ENCODE results near the gene TRIM59. TPM values are rescaled to one million over a fixed set of nuclear protein-coding genes. Genes with fewer than 3 reads are reported as not detected.

TRIM59 gene, protein sequence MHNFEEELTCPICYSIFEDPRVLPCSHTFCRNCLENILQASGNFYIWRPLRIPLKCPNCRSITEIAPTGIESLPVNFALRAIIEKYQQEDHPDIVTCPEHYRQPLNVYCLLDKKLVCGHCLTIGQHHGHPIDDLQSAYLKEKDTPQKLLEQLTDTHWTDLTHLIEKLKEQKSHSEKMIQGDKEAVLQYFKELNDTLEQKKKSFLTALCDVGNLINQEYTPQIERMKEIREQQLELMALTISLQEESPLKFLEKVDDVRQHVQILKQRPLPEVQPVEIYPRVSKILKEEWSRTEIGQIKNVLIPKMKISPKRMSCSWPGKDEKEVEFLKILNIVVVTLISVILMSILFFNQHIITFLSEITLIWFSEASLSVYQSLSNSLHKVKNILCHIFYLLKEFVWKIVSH
- 1 to 10 TPM; 2.7 to 7.0 (median 3.3) TPM for total RNA-seq

DNA sequence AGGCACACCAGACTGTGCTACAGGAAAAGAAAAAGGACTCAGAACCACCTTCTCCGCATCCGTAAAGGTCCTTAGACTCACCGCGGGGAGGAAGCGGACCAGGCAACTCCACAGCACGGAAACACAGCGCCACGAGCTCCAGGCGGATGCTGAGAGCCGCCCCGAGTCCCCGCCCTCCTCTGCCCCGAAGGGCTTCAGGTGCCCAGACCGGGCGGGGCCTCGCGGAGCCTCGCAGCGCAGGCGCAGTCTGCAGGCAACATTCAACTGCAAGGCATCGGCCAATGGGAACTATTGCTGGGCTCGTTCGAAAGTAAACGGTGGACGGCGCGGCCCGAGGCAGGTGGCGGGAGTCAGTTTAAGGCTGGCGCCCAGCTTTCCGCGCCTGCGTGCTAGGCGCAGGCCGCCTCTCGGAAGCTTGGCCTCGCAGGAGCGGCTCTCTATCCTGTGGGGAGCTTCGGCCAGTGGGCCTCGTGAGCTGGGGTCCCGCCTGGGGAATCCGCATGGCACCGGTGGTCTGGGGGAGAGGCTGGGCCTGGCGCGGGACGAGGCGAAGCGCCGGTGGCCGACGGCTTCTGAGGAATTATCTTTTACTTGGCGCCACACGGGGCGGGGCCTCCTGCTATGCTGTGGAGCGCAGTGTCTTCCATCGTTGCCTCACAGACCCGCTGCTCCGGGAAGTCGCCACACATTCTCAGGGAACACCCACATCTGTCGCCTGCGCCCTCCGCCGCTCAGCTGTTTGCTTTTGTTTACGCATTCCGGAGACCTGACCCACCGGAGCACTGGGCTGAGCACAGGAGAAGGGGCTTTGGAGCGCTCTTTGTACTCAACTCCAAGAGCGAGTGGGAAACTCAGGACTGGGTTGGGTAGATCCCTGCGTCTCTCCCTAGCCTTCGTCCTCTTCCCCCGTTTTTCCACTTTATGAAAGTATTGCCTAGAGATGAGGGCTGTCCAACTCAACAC, at the start of gene TRIM59:
Gene TRIM59, minus strand, starts transcription at position 151 of the 963 bp plus-strand sequence. CDS start 10,603 bp downstream, outside the sequence.
- intact Hi-C loops (cut with DNase I; ENCODE audit: low total_unique reads) = no loop called here
- WGBS, 2 donors = 17 to 27% methylated on average over 44 to 64 of the region's 71 CpGs
- DNase-seq (ENCODE audit: low spot score in 2 of 2) = peak; percentile 82 to 96
- H3K4me3 ChIP-seq (ENCODE audit: low read depth, poor library complexity, severe bottlenecking) = peak within 1 kb of the TSS; percentile 60
- TF ChIP-seq POLR2A (IDR thresholded peaks at IDR 0.05) = no peak

DNA sequence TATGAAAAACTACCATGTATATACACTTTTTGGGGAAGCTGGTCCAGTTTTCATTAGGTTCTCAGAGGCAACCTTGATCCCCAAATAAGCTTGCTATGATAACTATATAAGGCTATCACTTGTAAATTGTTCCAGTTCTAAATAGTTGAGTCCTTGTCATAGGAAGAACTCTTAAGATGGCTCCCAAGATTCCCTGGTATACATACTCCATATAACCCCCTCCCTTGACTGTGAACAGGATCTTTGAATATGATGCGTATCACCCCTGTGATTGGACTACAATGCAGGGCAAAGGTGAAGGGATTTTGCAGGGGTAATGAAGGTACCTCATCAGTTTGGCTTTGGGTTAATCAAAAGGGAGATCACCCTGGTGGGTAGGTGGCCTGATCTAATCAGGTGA, 48.6 kb upstream of the TRIM59 start:
- intact Hi-C loops (cut with DNase I; ENCODE audit: low total_unique reads) = no loop called here

DNA sequence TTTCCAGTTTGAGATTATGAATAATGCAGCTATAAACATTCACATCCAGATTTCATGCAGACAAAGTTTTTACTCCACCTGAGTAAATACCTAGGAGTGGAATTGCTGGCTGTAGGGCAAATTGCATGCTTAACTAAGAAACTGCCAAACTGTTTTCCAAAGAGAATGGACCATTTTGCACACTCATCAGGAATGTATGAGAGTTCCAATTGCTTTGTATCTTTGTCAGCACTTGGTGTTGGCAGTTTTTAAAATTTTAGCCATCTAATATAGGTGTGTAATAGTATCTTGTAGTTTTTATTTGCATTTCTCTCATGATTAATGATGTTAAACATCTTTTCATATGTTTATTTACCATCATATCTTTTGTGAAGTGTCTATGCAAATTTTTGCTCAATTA, 40.6 kb upstream of the TRIM59 start:
- TF ChIP-seq, protein P1, sequence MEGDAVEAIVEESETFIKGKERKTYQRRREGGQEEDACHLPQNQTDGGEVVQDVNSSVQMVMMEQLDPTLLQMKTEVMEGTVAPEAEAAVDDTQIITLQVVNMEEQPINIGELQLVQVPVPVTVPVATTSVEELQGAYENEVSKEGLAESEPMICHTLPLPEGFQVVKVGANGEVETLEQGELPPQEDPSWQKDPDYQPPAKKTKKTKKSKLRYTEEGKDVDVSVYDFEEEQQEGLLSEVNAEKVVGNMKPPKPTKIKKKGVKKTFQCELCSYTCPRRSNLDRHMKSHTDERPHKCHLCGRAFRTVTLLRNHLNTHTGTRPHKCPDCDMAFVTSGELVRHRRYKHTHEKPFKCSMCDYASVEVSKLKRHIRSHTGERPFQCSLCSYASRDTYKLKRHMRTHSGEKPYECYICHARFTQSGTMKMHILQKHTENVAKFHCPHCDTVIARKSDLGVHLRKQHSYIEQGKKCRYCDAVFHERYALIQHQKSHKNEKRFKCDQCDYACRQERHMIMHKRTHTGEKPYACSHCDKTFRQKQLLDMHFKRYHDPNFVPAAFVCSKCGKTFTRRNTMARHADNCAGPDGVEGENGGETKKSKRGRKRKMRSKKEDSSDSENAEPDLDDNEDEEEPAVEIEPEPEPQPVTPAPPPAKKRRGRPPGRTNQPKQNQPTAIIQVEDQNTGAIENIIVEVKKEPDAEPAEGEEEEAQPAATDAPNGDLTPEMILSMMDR (IDR thresholded peaks at IDR 0.05) = no peak
- TF ChIP-seq POLR2A (IDR thresholded peaks at IDR 0.05) = no peak
- intact Hi-C loops (cut with DNase I; ENCODE audit: low total_unique reads) = no loop called here
- no peak for DNase-seq (ENCODE audit: low spot score in 2 of 2)
- H3K4me3 ChIP-seq (ENCODE audit: low read depth, poor library complexity, severe bottlenecking) = no peak overlapping the region

More for the DNA sequence above, 48.6 kb upstream of the TRIM59 start:
- TF ChIP-seq, protein P1 (IDR thresholded peaks at IDR 0.05) = no peak
- no peak for TF ChIP-seq POLR2A (IDR thresholded peaks at IDR 0.05)
- DNase-seq (ENCODE audit: low spot score in 2 of 2) = no peak
- 100% methylated on average over 1 of the region's 1 CpG for WGBS, 2 donors
- no peak overlapping the region for H3K4me3 ChIP-seq (ENCODE audit: low read depth, poor library complexity, severe bottlenecking)

DNA sequence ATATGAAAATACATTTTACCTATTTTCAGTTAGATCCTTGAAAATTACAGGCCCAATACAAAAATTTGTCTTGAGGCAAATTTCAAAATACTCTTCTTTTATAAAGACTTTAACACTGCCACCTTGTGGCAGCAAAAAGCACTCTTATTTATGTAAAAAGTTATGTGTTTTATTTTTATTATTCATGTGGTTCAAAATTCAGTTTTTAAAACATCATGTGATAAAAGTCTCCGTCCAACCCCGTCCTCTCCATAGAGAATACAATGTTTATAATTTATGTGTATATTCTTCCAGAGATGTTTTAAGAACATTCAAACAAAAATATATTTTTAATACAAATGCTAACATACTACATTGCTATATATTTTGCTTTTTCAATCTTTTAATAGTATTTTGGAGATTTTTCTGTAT, 36.9 kb upstream of the TRIM59 start:
- DNase-seq (ENCODE audit: low spot score in 2 of 2) = no peak
- H3K4me3 ChIP-seq (ENCODE audit: low read depth, poor library complexity, severe bottlenecking) = no peak overlapping the region
- WGBS, 2 donors = 3 to 4% methylated on average over 2 of the region's 2 CpGs
- intact Hi-C loops (cut with DNase I; ENCODE audit: low total_unique reads) = no loop called here
- no peak for TF ChIP-seq POLR2A (IDR thresholded peaks at IDR 0.05)
- TF ChIP-seq, protein P1 (IDR thresholded peaks at IDR 0.05) = no peak

DNA sequence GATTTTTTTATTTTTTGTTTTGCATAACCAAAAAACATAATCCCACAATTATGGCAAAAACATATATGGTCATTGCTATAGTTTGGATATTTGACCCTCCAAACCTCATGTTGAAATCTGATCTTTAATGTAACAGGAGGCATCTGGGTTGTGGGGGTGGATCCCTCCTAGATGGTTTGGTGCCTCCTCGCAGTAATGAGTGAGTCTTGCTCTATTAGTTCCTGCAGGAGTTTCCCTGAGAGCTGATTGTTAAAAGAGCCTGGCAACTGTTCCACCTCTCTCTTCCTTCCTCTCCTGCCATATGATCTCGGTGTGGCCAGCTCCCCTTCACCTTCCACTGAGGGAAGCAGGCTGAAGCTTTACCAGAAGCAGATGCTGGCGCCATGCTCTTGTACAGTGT, 33.2 kb upstream of the TRIM59 start:
- 70 to 74% methylated on average over 3 of the region's 3 CpGs for whole genome bisulfite sequencing, 2 donors
- no peak for TF ChIP-seq POLR2A (IDR thresholded peaks at IDR 0.05)
- TF ChIP-seq, protein P1 (IDR thresholded peaks at IDR 0.05) = no peak
- H3K4me3 ChIP-seq (ENCODE audit: low read depth, poor library complexity, severe bottlenecking) = no peak overlapping the region
- intact Hi-C loops (cut with DNase I; ENCODE audit: low total_unique reads) = no loop called here
- no peak for DNase-seq (ENCODE audit: low spot score in 2 of 2)

DNA sequence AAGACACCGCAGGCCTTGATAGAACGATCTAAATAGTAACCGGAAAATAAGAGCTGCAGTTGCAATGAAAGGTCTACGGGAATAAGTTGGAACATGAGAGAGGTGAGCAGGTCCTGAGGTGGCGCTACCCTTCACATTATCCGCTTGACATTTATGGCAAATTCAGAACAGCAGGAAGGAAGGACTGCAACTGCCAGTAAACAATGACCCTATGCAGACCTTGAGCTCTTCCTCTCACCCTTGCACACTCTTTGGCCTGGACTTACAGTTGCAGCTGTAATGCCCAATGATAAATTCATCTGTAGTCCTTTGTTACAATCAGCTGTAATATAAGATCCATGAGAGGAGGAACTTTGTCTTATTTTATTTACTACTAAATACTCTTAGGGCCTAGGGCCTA, 32.3 kb upstream of the TRIM59 start:
- TF ChIP-seq POLR2A (IDR thresholded peaks at IDR 0.05) = no peak
- TF ChIP-seq, protein P1 (IDR thresholded peaks at IDR 0.05) = no peak
- WGBS, 2 donors = 89 to 91% methylated on average over 6 of the region's 6 CpGs
- no peak overlapping the region for H3K4me3 ChIP-seq (ENCODE audit: low read depth, poor library complexity, severe bottlenecking)
- intact Hi-C loops (cut with DNase I; ENCODE audit: low total_unique reads) = no loop called here
- no peak for DNase-seq (ENCODE audit: low spot score in 2 of 2)

Measured in lower leg skin (tissue), 4 donors.